Stimulated activated CD8-positive, alpha-beta memory T cell treated with anti-CD3 and anti-CD28 coated beads, Interleukin-2, amount 100 ng/mL, for 1 hour (primary cell): Measurements from ENCODE around the gene ASGR2.
"Not testable (repeated sequence)": the region's sequence is repeated elsewhere in the genome, so short reads cannot be mapped to it uniquely, and the experiment has no call there.

ENCODE experiments used
- DNase-seq, 2 donors: peaks; one replicate each; pipeline ENCODE4 v3.0.0-alpha.2; 2020; ENCODE audit warnings: low read depth in 2 of 2

The ASGR2 gene, protein sequence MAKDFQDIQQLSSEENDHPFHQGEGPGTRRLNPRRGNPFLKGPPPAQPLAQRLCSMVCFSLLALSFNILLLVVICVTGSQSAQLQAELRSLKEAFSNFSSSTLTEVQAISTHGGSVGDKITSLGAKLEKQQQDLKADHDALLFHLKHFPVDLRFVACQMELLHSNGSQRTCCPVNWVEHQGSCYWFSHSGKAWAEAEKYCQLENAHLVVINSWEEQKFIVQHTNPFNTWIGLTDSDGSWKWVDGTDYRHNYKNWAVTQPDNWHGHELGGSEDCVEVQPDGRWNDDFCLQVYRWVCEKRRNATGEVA

DNA sequence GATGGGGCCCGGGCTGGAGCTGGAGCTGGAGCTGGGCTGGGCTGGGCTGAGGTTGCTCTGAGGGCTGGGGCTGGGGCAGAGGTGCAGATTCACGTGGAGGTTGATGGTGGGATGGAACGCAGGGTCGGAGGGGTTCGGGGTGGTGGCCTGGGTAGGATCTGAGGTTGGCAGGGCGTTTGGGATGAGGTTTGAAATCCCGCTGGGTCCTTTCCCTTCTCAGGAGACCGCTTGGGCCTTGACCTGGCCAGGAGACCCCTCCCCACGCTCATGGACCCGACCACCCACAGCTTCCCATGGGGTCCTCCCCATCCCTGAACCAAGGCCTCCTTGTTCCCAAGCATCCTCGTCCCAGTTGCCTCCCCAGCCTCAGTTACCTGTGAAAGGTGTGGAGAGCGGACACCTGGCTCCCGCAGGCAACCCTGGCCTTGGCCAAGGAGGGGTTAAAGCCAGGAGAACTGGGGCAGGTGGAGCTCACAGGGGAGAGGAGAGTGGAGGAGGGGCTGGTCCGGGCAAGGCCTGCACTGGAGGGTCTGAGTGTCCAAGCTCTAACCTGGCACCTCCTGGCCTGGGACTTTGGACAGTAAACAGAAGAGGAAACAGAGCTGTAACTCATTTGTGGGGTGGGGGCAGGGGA lies at the start of gene ASGR2:
ASGR2 (minus strand) TSS at position 582 of the 634 bp plus-strand sequence. CDS start 582 bp downstream, outside the sequence.
- DNase-seq = no peak

DNA sequence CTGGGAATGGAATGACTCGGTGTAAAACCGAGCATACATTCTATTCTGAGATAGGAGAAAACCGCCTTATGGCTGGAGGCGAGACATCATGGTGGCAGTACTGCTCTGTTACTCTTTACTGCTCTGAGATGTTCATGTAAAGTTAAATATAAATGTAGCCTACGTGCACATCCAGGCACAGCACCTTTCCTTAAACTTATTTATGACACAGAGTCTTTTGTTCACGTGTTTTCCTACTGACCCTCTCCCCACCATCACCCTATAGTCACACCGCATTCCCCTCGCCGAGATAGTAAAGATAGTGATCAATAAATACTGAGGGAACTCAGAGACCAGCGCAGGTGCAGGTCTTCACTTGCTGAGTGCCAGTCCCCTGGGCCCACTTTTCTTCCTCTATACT lies 44.9 kb upstream of the ASGR2 start:
- DNase-seq = not testable (repeated sequence)

DNA sequence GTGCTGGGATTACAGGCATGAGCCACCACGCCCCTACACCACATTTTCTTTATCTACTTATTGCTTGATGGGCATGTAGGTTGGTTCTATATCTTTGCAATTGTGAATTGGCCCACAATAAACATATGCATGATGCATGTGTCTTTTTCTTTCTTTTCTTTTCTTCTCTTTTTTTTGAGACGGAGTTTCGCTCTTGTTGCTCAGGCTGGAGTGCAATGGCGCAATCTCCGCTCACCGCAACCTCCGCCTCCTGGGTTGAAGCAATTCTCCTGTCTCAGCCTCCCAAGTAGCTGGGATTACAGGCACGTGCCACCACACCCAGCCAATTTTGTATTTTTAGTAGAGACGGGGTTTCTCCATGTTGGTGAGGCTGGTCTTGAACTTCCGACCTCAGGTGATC lies 43.8 kb upstream of the ASGR2 start:
- not testable (repeated sequence) for DNase-seq

DNA sequence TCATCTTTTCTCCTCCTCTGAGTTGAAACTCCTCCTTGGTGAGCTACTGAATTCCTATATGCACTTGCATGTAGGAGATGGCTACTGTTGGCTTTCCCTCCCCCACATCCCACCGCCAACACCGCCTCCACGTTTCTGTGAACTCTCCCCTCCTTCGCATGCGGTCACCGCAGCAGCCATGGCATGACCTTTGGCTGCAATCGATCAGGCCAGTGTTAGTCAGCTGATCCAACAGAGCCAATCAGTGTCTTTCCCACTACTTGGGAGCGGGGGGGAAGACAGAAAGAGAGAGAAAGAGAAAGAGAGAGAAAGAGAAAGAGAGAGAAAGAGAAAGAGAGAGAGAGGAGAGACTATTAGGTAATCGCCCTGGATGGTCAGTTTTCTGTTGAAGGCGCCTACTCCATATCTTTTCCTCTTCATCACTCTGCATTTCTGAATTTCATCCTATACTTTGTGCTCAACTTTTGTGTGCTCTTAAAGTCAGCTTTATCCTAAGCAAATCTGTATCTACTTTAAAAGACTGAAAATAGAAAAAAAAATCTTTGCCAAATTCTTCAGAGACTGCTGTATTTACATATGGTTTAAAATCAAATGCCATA lies 41.8 kb upstream of the ASGR2 start:
- DNase-seq = no peak

DNA sequence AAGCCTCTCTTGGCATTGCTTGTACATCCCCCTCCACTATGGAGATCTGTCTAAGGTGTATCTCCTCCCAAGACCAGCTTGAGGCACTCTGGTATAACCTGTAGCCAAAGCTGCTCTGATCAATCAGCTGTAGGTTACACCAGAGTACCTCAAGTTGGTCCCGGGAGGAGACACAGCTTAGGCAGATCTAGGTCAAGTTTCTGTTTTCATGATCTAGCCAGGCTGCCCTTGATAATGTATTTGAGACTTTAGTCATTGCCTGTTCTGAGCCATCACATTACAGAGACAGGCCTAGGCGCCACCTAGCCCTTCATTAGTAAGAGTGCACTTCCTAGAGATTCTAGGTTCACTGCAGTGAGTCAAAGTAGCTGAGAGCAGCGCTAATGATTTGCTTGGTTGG lies 33.1 kb upstream of the ASGR2 start:
- DNase-seq = no peak

DNA sequence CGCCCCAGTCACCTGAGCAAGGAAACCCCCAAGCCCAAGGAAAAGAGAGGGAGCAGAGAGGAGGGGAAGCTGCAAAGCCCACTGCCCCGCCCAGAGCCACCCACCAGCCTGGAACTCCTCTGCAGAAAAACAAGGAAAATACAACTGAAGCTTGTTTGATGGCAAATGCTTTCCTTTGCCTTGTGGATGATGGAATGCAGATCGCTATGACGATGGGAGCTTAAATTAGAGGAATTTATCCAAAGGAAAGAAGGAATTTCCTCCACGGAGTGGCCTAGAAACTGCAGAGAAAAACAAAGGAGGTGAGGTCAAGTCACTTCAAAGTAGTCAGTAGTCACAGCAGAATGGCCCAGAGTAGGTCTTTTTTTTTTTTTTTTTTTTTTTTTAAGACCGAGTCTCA lies 31.5 kb upstream of the ASGR2 start:
- no peak for DNase-seq

DNA sequence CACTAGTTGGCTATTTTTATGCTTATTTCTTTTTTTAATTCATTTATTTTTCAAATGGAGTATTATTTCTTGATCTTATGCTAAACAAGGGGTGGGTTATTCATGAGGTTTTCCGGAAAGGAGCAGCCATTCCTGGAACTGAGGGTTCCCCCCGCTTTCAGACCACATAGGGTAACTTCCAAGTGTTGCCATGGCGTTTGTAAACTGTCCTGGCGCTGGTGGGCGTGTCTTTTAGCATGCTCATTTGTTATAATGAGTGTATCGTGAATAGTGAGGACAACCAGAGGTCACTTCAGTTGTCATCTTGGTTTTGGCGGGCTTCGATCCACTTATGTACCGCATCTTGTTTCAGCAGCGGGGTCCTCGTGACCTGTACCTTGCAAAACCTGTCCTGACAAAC lies 29.6 kb upstream of the ASGR2 start:
- no peak for DNase-seq

DNA sequence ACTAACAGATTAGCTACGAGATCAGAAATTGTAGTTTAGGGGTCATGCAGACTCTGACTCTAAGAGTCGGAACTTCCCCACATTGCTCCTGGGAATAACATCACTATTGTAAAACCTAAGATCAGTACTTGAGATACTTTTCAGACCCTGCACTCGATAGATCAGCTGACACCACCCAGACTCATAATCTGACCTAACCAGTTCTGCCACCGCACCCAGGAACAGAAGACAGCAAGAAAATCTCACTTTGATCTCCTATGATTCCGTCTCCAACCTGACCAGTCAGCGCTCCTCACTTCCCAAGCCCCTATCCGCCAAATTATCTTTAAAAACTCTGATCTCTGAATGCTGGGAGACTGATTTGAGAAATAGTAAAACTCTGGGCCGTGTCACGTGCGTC lies 27.2 kb upstream of the ASGR2 start:
- no peak for DNase-seq

DNA sequence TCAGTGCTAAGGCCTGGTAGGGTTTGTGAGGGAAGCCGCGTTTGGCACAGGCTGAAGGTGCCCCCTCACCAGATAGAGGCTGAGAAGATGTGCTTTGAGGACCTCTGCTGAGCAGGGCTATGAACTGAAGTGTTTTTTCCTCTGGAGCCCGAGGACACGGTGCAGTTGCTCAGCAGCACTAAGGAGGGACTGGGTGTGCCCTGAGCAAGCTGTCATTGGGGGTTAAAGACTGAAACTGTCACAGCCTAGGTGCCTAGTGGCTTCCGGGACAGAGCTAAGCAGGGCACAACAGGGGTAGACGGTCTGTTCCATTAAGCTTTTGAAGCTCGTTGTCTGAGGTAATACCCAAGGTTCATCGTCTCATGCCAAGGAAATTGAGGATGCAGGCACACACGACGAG lies 24.8 kb upstream of the ASGR2 start:
- DNase-seq = no peak

DNA sequence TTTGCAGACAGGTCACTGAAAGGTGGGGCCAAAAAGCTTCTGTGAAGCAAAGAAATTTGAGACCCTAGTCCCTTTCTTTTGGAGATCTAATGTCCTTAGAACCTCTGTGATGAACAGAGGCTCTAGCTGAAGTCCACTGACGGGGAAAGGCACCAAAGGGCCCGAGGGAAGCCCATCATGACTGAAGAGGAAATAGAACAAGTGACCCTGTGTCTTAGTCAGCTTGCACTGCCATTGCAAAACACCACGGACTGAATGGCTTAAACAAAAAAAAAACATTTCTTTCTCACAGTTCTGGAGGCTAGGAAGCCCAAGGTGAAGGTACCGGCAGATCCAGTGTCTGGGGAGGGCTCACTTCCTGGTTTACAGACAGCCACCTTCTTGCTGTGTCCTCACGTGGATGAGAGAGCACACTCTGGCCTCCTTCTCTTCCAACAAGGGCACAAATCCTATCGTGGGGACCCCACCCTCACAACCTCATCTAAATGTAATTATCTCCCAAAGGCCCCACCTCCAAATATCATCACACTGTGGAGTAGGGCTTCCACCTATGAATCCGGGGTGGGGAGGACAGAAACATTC lies 24.3 kb upstream of the ASGR2 start:
- DNase-seq = no peak

DNA sequence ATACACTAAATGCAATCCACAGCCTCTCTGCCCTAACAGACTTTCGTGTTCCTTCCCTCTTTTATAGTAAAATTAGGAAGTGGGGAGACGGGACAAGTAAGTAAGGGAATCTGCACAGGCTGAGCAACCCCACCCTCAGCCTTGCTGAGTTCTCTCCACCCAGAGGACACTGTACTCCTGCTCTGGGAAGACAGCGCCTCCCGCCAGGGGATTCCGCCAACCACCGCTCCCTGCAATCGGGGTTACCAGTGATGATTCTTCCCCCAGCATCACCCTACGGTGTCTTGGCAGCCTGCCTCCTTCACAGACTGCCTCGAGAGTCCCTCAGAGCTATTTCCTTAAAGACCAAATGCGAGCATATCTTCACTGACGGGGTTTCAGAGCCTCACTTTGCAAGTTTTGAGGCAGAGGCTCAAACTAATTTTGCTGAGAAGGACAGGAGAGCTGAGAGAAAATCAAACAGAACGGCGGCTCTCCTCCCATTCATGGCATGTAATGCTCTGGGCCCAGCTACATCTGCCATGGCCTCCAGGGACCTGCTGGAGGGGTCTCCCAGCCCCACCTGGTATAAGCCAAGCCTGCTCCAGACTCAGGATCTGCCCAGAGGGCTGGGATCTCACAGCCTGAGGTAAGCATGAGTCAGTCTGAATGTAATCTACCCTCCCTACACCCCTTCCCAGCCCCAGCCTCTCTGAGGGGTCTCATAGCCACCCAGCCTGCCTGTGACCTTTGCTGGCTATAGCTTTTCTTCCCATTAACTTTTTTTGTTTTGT lies 22.7 kb upstream of the ASGR2 start:
- no peak for DNase-seq

DNA sequence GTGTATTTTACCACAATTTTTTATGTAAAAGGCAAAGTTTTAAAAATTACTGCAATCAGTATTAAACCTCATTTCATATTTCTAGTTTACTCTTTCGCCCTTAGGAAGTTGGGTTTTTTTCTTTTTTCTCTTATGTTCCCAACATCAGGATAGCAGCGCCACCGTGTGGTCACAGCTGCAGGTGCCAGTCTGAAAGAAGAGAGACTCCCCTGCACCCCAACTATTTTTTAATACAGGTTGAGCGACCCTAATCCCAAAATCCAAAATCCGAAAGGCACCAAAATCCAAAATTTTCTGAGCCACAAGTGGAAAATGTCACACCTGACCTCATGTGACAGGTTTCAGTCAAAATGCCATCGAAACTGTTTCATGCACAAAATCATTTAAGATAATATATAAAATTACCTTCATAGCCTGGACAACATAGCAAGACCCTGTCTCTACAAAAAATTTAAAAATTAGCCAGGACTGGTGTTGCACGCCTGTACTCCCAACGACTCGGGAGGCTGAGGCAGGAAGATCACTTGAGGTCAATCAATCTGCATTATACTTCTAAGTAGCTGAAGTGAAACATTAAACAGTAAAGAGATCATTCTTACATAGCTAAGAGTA lies 21.8 kb upstream of the ASGR2 start:
- peak; percentile 57 to 68 for DNase-seq

DNA sequence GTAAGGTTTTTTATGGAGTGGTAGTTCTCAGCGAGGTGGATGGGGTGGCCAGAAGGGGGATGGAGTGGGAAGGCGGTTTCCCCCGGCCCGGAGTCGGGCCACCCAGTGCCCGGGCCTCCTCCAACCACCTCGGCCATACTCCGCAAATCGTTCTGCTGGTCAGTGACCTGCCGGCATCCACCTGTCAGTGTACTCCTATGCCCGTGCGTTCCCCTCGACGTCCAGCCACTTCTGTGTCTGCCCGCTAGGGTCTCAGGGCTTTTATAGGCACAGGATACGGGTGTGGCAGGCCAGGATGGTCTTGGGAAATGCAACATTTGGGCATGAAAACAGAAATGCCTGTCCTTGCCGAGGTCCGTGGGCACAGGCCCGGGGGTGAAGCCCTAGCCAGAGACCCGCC lies 19.3 kb upstream of the ASGR2 start:
- DNase-seq = no peak

DNA sequence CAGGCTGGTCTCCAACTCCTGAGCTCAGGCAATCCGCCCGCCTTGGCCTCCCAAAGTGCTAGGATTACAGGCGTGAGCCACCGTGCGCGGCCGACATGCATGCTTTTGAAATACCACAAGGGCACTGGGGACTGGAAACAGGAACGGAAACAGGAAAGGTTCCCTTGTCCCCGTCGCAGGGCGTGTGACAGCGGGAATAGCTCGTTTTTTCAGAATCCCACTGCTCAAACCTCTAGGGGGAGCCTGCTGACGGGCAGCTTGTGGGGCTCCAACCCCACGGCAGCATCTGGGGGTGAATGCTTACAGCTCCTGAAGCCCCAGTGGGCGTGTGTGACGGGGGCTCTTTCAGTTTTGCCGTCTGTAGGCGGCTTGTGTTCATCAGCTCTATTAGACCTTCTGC lies 18.8 kb upstream of the ASGR2 start:
- no peak for DNase-seq

DNA sequence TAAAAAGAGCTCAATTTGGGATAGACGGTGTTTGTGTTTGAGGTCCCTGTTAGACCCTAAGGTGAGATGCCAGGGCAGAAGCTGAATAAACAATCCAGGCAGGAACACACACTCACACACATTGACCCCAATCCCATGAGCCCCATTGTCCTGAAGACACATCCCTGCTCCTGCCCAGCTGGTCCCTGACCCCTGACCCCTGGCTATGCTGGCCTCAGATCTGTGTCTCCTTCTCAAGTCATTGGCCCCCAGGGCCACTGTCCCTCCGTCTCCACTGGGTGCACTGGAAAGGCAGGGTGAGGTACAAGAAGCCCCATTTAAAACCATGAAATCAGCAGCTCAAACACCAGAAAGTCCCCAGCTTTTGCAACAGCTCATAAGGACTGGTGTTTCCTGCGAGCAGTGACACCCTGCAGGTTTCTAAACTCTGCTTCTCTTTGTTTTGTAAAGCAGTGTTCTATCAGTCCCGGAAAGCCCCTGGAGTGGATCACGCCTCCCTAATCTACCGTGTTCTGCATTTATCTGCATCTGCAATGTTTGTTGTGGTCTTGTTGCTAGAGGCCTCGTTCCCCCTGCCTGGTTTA lies 18.0 kb upstream of the ASGR2 start:
- DNase-seq = peak; percentile 4 to 24

DNA sequence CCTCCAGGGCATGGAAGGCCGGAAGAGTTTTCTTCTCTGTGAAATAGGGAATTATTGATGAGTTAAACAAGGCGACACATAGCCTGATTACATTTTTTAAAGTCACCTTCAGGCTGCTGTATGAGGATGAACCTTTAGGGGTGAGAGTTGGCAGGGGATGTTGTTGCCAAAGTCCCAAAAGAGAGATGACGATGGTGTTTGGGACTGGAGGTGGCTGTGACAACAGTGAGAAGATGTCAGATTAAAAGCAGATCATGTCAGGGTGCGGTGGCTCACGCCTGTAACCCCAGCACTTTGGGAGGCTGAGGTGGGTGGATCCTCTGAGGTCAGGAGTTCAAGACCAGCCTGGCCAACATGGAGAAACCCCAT lies 16.8 kb upstream of the ASGR2 start:
- no peak for DNase-seq

DNA sequence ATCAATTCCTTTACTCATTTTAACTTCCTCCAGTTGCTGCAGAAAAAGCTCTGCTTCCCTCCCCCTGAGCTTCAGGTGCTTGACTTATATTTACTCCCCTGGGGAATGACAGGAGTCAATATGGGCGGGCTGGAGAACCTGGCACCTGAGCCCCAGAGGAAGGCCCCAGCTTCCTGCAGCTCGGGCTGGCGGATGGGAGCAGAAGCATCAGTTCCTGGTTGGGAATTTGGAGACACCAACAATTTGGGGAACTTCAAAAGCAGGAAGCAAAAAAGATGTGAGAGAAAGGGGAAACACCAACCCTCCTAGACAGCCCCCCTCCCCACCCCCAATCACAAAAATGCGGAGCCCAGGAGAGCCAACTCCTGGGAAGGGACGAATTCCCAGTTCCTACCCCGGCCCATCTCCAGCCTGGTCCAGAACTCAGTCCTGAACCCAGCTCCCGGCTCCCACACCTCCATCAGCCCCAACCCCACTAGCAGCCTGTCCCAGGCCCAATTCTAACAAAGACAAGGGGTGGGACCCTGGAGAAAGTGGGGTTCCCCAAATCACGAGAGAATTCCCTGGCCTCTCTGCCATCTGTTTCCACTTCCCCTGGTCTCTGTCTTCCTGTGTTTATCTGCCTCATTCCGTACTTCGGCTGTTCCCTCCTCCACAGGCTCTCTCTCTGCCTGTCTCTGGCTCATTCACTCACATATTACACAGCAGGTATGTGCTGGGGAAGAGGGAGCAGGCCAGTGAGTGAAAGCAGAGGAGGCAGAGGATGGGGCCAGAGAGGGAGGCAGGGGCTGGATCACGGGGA lies 16.2 kb upstream of the ASGR2 start:
- DNase-seq = no peak

DNA sequence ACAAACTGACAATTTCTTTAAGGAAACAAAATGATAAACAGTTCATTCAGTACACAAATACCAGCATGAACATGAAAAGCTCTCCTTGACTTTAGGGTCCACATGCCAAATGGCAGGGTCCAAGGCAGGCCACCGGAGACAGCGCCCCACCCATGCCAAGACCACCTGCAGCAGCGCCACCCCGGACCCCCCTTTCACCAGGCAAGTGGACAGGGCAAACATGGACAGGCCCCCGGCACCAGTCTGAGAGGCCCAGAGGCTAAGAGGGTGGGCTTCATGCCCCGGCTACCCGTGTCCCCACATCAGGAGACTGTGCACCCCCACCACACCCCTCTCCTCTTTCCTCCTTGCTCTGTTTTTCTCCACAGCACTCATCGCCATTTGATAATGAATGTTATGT lies 14.7 kb upstream of the ASGR2 start:
- DNase-seq = no peak

DNA sequence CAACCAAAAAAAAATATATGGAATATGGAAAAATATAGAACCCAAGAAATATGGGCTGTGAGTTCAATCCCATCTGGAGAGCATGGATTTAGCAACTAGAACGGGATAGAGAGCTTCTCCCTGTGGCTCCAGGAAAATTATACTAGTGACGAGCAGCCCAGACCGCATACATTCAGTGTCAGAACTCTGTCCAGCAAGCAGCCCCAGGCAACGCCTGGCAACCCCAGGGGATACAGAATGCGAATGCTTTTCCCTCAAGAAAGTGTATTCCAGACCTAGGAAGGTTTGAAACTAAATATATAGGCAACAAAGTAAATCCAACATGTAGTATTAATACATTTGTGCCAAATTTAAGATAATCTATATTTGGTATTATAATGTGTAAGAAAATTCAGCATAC lies 13.5 kb upstream of the ASGR2 start:
- DNase-seq = no peak

DNA sequence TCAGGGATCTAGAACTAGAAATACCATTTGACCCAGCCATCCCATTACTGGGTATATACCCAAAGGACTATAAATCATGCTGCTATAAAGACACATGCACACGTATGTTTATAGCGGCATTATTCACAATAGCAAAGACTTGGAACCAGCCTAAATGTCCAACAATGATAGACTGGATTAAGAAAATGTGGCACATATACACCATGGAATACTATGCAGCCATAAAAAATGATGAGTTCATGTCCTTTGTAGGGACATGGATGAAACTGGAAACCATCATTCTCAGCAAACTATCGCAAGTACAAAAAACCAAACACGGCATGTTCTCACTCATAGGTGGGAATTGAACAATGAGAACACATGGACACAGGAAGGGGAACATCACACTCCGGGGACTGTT lies 12.9 kb upstream of the ASGR2 start:
- DNase-seq = not testable (repeated sequence)

DNA sequence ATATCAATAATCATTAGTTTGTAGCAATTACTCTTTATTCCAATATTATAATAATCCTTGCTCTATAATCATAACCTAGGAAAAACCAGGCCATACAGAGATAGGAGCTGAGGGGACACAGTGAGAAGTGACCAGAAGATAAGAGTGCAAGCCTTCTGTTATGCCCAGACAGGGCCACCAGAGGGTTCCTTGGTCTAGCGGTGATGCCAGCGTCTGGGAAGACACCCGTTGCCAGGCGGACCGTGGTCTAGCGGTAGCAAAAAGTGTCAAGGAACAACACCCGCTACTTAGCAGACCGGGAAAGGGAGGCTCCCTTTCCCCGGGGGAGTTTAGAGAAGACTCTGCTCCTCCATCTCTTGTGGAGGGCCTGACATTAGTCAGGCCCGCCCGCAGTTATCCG lies 11.8 kb upstream of the ASGR2 start:
- DNase-seq = not testable (repeated sequence)
